HepG2 (cell line): ENCODE results near the gene GRB7. TPM values are rescaled to one million over a fixed set of nuclear protein-coding genes. Genes with fewer than 3 reads are reported as not detected.
A peak's percentile ranks its signal among the peaks of the same experiment; 100 is the strongest.

ENCODE experiments used
- ELF4 ChIP-seq: sonication (generic); formaldehyde crosslinking; IDR thresholded peaks from 2 replicates; pipeline ENCODE4 v1.5.0; 2020; ENCODE audit warnings: missing genetic modification reagents, mild to moderate bottlenecking, moderate library complexity, borderline replicate concordance
- GATAD2A ChIP-seq: IDR thresholded peaks from 2 replicates; pipeline ENCODE4 v1.6.1; 2016
- HNRNPLL ChIP-seq: fragments of 200-400 bp; formaldehyde crosslinking; IDR thresholded peaks from 2 replicates; pipeline ENCODE4 v1.6.1; 2017; ENCODE audit warnings: mild to moderate bottlenecking, low read depth, low read length; ENCODE audit not compliant: poor library complexity, severe bottlenecking
- HOXA3 ChIP-seq: sonication (generic); formaldehyde crosslinking; IDR thresholded peaks from 2 replicates; pipeline ENCODE4 v1.5.0; 2020; ENCODE audit warnings: missing genetic modification reagents
- IRF1 ChIP-seq: sonication (generic); formaldehyde crosslinking; IDR thresholded peaks from 2 replicates; pipeline ENCODE4 v1.4.0; 2020; ENCODE audit warnings: low read depth, mild to moderate bottlenecking, missing genetic modification reagents
- ISL2 ChIP-seq: sonication (generic); formaldehyde crosslinking; IDR thresholded peaks from 2 replicates; pipeline ENCODE4 v1.5.0; 2020; ENCODE audit warnings: missing genetic modification reagents
- NBN ChIP-seq: fragments of 450-650 bp; conservative IDR thresholded peaks from 2 replicates; pipeline ENCODE4 v1.6.1; 2017
- POLR2G ChIP-seq: fragments of 200-400 bp; formaldehyde crosslinking; IDR thresholded peaks from 2 replicates; pipeline ENCODE4 v1.6.1; 2018; ENCODE audit warnings: mild to moderate bottlenecking, low read depth, low read length, moderate library complexity
- PRDM10 ChIP-seq: sonication (generic); formaldehyde crosslinking; IDR thresholded peaks from 2 replicates; pipeline ENCODE4 v1.4.0; 2020; ENCODE audit warnings: low read depth, missing genetic modification reagents
- PRDM15 ChIP-seq: sonication (generic); formaldehyde crosslinking; IDR thresholded peaks from 2 replicates; pipeline ENCODE4 v1.4.0; 2020; ENCODE audit warnings: missing genetic modification reagents
- RFXAP ChIP-seq: sonication (generic); formaldehyde crosslinking; IDR thresholded peaks from 2 replicates; pipeline ENCODE4 v1.4.0; 2020; ENCODE audit warnings: missing genetic modification reagents, borderline replicate concordance
- SALL1 ChIP-seq: sonication (generic); formaldehyde crosslinking; IDR thresholded peaks from 2 replicates; pipeline ENCODE4 v1.8.0; 2022; ENCODE audit warnings: mild to moderate bottlenecking, missing genetic modification reagents
- SAP130 ChIP-seq: IDR thresholded peaks from 2 replicates; pipeline ENCODE4 v1.6.1; 2016; ENCODE audit warnings: low read depth
- U2AF1 ChIP-seq: fragments of 200-400 bp; formaldehyde crosslinking; optimal IDR thresholded peaks from 2 replicates; pipeline ENCODE3; 2017; ENCODE audit warnings: mild to moderate bottlenecking, low read depth, low read length
- ZMYM3 ChIP-seq: sonication (generic); formaldehyde crosslinking; IDR thresholded peaks from 2 replicates; pipeline ENCODE4 v1.5.1; 2020; ENCODE audit warnings: mild to moderate bottlenecking, missing genetic modification reagents
- ZMYM4 ChIP-seq: sonication (generic); formaldehyde crosslinking; IDR thresholded peaks from 2 replicates; pipeline ENCODE4 v1.8.1; 2023; ENCODE audit warnings: mild to moderate bottlenecking, missing genetic modification reagents
- ZNF232 ChIP-seq: sonication (generic); formaldehyde crosslinking; IDR thresholded peaks from 2 replicates; pipeline ENCODE4 v1.4.0; 2020; ENCODE audit warnings: missing genetic modification reagents, borderline replicate concordance
- ZNF253 ChIP-seq: sonication (generic); formaldehyde crosslinking; IDR thresholded peaks from 2 replicates; pipeline ENCODE4 v1.8.0; 2022; ENCODE audit warnings: mild to moderate bottlenecking, missing genetic modification reagents, borderline replicate concordance
- ZNF431 ChIP-seq: sonication (generic); formaldehyde crosslinking; IDR thresholded peaks from 2 replicates; pipeline ENCODE4 v1.9.0; 2022; ENCODE audit warnings: missing genetic modification reagents, low read depth, mild to moderate bottlenecking, borderline replicate concordance
- ZNF660 ChIP-seq: sonication (generic); formaldehyde crosslinking; IDR thresholded peaks from 2 replicates; pipeline ENCODE4 v1.5.1; 2020; ENCODE audit warnings: mild to moderate bottlenecking, low read depth, missing genetic modification reagents, borderline replicate concordance
- ZNF776 ChIP-seq: sonication (generic); formaldehyde crosslinking; IDR thresholded peaks from 2 replicates; pipeline ENCODE4 v1.4.0; 2020; ENCODE audit warnings: mild to moderate bottlenecking, missing genetic modification reagents
- polyA plus RNA-seq, 8 experiments: library from polyadenylated mRNA; depleted of rRNA in 3 of 8; stranded (reverse) in 7 of 8; unstranded in 1 of 8; fragments of >200 nt; fragmentation: Illumina TruSeq in 4 of 8; extraction: Trizol in 4 of 8; gene quantifications; 2 replicates each; pipeline versions ENCODE4 v1.2.1 to v1.2.3, GENCODE V29; 2011 to 2016; ENCODE audit warnings: low read depth in 4 of 8, missing spikeins in 1 of 8, mixed read lengths in 1 of 8; ENCODE audit not compliant: insufficient read depth in 1 of 8
- total RNA-seq, 5 experiments: library from RNA; depleted of rRNA; stranded (reverse); fragments of >200 nt; fragmentation: Illumina TruSeq; extraction: Trizol; gene quantifications; 2 replicates each; pipeline ENCODE4 v1.2.3, GENCODE V29; 2016; ENCODE audit warnings: low read depth in 1 of 5

GRB7 gene
- total and polyA plus RNA-seq, 2 of the 13 experiments (the other 11 are each of a cell fraction or from before 2014, with no cell fraction given), result 60.2 to 77.7 TPM

GRCh38 chr17:39702901-39703893, 34.5 kb upstream of the GRB7 start (continued):
- TF ChIP-seq ZNF253 (CRISPR knock-in tag) (no peak), ZMYM4 (peak; percentile 64; the same call in 1 of the 2 replicates), POLR2G (no peak), PRDM10 (peak; percentile 96), ZNF660 (CRISPR knock-in tag) (no peak), ZMYM3 (peak; percentile 84), SALL1 (peak; percentile 86; the same call in 1 of the 2 replicates), RFXAP (CRISPR knock-in tag) (0 out of 2 replicates have a peak, but pooled peaks have one; percentile 47), ELF4 (CRISPR knock-in tag) (no peak), U2AF1 (no peak), NBN (no peak), PRDM15 (CRISPR knock-in tag) (no peak), HNRNPLL (no peak), ZNF232 (CRISPR knock-in tag) (no peak), IRF1 (CRISPR knock-in tag) (no peak; the same call in 1 of the 2 replicates), ISL2 (no peak; the same call in 1 of the 2 replicates), ZNF431 (CRISPR knock-in tag) (peak; percentile 62; the same call in 1 of the 2 replicates), SAP130 (CRISPR knock-in tag) (peak; percentile 96), ZNF776 (CRISPR knock-in tag) (no peak), GATAD2A (CRISPR knock-in tag) (peak; percentile 85), HOXA3 (CRISPR knock-in tag) (peak; percentile 43; the same call in 1 of the 2 replicates)
